ENCODE measurements around the gene PLEKHO1. TPM values are rescaled to one million over a fixed set of nuclear protein-coding genes. Genes with fewer than 3 reads are reported as not detected.
"Not testable (repeated sequence)": the region's sequence is repeated elsewhere in the genome, so short reads cannot be mapped to it uniquely, and the experiment has no call there.

The PLEKHO1 gene
- total RNA-seq, 1 donor from 2014 or later, result 113 TPM

DNA sequence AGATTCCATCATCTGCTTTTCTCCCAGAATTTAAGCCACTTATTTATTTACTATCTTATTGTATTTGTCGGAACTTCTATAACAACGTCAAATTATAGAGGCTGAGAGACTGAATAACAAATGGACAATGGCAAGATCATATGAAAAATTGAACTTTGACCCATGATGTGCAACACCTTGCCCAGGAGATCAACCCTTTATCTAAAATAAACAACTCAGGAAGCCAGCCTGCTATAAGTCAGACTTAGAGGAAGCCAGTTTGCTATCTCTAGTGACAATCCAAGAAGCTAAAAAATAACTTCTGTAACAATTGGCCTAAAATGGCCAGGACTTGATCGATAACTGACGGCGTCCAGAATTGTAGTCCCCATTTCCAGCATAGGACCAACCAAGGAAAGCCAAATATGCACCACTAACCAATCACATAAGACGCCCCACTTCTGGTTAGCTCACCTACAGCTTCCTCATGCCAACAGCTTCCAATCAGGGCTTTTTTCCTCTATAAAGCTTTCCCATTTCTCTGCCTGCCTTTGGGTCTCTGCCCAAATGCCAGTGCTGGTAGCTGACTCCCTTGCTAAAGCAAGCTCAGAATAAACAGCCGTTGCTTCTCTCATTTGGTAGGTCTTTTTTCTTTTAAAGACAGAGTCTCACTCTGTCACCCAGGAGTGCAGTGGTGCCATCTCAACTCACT, 57.7 kb downstream of the PLEKHO1 start:
- H3K27me3 Mint-ChIP-seq (ENCODE audit: low read depth), result no peaks in the 10 kb centered on the region
- no peaks in the 10 kb centered on the region for H3K9me3 Mint-ChIP-seq
- DNase-seq (ENCODE audit: low read depth, low spot score), result no peak
- no peak overlapping the region for H3K4me3 Mint-ChIP-seq
- H3K36me3 Mint-ChIP-seq (ENCODE audit: low read depth), result no peaks in the 10 kb centered on the region
- TF ChIP-seq, protein P1, sequence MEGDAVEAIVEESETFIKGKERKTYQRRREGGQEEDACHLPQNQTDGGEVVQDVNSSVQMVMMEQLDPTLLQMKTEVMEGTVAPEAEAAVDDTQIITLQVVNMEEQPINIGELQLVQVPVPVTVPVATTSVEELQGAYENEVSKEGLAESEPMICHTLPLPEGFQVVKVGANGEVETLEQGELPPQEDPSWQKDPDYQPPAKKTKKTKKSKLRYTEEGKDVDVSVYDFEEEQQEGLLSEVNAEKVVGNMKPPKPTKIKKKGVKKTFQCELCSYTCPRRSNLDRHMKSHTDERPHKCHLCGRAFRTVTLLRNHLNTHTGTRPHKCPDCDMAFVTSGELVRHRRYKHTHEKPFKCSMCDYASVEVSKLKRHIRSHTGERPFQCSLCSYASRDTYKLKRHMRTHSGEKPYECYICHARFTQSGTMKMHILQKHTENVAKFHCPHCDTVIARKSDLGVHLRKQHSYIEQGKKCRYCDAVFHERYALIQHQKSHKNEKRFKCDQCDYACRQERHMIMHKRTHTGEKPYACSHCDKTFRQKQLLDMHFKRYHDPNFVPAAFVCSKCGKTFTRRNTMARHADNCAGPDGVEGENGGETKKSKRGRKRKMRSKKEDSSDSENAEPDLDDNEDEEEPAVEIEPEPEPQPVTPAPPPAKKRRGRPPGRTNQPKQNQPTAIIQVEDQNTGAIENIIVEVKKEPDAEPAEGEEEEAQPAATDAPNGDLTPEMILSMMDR (conservative IDR thresholded peaks at IDR 0.05), result no peak
- H3K4me1 Mint-ChIP-seq, result no peaks in the 10 kb centered on the region
- H3K27ac Mint-ChIP-seq (ENCODE audit: unreplicated experiment), result no peak overlapping the region

DNA sequence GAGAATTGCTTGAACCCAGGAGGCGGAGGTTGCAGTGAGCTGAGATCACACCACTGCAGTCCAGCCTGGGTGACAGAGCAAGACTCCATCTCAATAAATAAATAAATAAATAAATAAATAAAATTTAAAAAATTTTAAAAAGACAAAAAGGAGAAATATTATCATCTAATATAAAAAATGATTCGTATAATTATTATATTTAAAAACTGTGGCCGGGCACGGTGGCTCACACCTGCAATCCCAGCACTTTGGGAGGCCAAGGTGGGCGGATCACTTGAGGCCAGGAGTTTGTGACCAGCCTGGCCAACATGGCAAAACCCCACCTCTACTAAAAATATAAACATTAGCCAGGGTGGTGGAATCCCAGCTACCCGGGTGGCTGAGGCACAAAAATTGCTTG, 58.7 kb downstream of the PLEKHO1 start:
- not testable (repeated sequence) for DNase-seq (ENCODE audit: low read depth, low spot score); H3K4me3 Mint-ChIP-seq; H3K27ac Mint-ChIP-seq (ENCODE audit: unreplicated experiment); H3K36me3 Mint-ChIP-seq (ENCODE audit: low read depth); H3K9me3 Mint-ChIP-seq; H3K4me1 Mint-ChIP-seq; H3K27me3 Mint-ChIP-seq (ENCODE audit: low read depth)

Other genes starting within 250 kb of the PLEKHO1 start
- 48.4 and 49.5 TPM in 2 replicates for gene SV2A, start 232.1 kb upstream of the PLEKHO1 start, total RNA-seq
- 90.9 and 95.3 TPM in 2 replicates for gene SF3B4, start 222.1 kb upstream of the PLEKHO1 start, total RNA-seq
- gene MTMR11, start 213.0 kb upstream of the PLEKHO1 start, total RNA-seq, result 4.5 and 6.3 TPM in 2 replicates
- 27.7 and 28.3 TPM in 2 replicates for gene OTUD7B, start 139.2 kb upstream of the PLEKHO1 start, total RNA-seq
- gene VPS45, start 82.1 kb upstream of the PLEKHO1 start, total RNA-seq, result 48.8 and 53.1 TPM in 2 replicates
- gene ANP32E, start 86.2 kb downstream of the PLEKHO1 start, total RNA-seq, result 110 and 114 TPM in 2 replicates
- 28.9 and 31.9 TPM in 2 replicates for gene CA14, start 107.9 kb downstream of the PLEKHO1 start, total RNA-seq
- 142 and 145 TPM in 2 replicates for gene APH1A, start 119.1 kb downstream of the PLEKHO1 start, total RNA-seq
- 15.0 and 16.1 TPM in 2 replicates for gene C1orf54, start 122.9 kb downstream of the PLEKHO1 start, total RNA-seq
- gene CIART, start 132.6 kb downstream of the PLEKHO1 start, total RNA-seq, result 3.7 and 5.0 TPM in 2 replicates
- 96.2 and 101 TPM in 2 replicates for gene MRPS21, start 143.9 kb downstream of the PLEKHO1 start, total RNA-seq
- 85.9 and 86.6 TPM in 2 replicates for gene PRPF3, start 171.6 kb downstream of the PLEKHO1 start, total RNA-seq
- gene RPRD2, start 214.2 kb downstream of the PLEKHO1 start, total RNA-seq, result 40.8 and 43.6 TPM in 2 replicates

All from neural crest cell (in vitro differentiated cells).